ENCODE results near the gene SPANXN5. TPM values are rescaled to one million over a fixed set of nuclear protein-coding genes. Genes with fewer than 3 reads are reported as not detected.
"Not testable (repeated sequence)": the region's sequence is repeated elsewhere in the genome, so short reads cannot be mapped to it uniquely, and the experiment has no call there.

The SPANXN5 gene, protein sequence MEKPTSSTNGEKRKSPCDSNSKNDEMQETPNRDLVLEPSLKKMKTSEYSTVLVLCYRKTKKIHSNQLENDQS
- total RNA-seq = not detected

GRCh38 chrX:52797327-52797726 lies at the start of gene SPANXN5:
Gene SPANXN5 (minus strand): TSS chrX:52797427. CDS start chrX:52797348, 79 bp downstream.
- H3K36me3 Mint-ChIP-seq (ENCODE audit: low read depth); H3K27ac Mint-ChIP-seq; H3K4me1 Mint-ChIP-seq; ATAC-seq (replicated peaks); H3K27me3 Mint-ChIP-seq; H3K4me3 Mint-ChIP-seq; H3K9me3 Mint-ChIP-seq: not testable (repeated sequence)

- not testable (repeated sequence) for H3K9me3 Mint-ChIP-seq; H3K27ac Mint-ChIP-seq; H3K4me3 Mint-ChIP-seq; H3K4me1 Mint-ChIP-seq; ATAC-seq (replicated peaks); H3K36me3 Mint-ChIP-seq (ENCODE audit: low read depth); H3K27me3 Mint-ChIP-seq
These were observed 46.4 kb upstream of the SPANXN5 start for GRCh38 chrX:52843619-52844018.

DNA sequence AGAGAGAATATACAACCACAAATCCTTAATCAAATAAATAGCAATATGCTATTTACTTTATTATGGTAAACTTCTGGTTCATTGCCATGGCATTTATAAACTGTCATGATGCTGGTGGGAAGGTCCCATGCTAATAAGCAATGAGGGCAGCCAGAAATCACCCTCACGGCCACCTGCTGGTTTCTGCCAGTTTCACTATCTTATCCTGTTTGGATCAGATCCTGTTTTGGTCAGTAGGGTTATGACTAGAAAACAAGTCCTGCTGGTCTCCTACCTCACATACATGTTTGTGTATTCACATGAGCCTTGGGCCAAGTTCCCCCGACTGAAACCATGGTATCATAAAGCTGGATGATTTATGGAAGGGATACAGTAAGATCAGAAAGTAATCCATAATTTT lies 41.9 kb upstream of the SPANXN5 start:
- no peak for ATAC-seq (replicated peaks)
- H3K27ac Mint-ChIP-seq = no peak overlapping the region
- H3K27me3 Mint-ChIP-seq = no peaks in the 10 kb centered on the region
- no peaks in the 10 kb centered on the region for H3K36me3 Mint-ChIP-seq (ENCODE audit: low read depth)
- H3K9me3 Mint-ChIP-seq = no peaks in the 10 kb centered on the region
- no peaks in the 10 kb centered on the region for H3K4me1 Mint-ChIP-seq
- no peak overlapping the region for H3K4me3 Mint-ChIP-seq

GRCh38 chrX:52830551-52830950 lies 33.3 kb upstream of the SPANXN5 start:
- no peak for ATAC-seq (replicated peaks)

GRCh38 chrX:52824608-52825007 lies 27.4 kb upstream of the SPANXN5 start:
- ATAC-seq (replicated peaks) = no peak
- H3K9me3 Mint-ChIP-seq = no peaks in the 10 kb centered on the region
- H3K36me3 Mint-ChIP-seq (ENCODE audit: low read depth) = no peaks in the 10 kb centered on the region
- H3K27me3 Mint-ChIP-seq = no peaks in the 10 kb centered on the region
- H3K27ac Mint-ChIP-seq = no peak overlapping the region
- no peak overlapping the region for H3K4me3 Mint-ChIP-seq
- no peaks in the 10 kb centered on the region for H3K4me1 Mint-ChIP-seq

More at GRCh38 chrX:52830551-52830950, 33.3 kb upstream of the SPANXN5 start:
- Mint-ChIP-seq H3K27ac (no peak overlapping the region), H3K4me3 (no peak overlapping the region), H3K36me3 (ENCODE audit: low read depth) (no peaks in the 10 kb centered on the region), H3K27me3 (no peaks in the 10 kb centered on the region), H3K4me1 (no peaks in the 10 kb centered on the region), H3K9me3 (no peaks in the 10 kb centered on the region)

DNA sequence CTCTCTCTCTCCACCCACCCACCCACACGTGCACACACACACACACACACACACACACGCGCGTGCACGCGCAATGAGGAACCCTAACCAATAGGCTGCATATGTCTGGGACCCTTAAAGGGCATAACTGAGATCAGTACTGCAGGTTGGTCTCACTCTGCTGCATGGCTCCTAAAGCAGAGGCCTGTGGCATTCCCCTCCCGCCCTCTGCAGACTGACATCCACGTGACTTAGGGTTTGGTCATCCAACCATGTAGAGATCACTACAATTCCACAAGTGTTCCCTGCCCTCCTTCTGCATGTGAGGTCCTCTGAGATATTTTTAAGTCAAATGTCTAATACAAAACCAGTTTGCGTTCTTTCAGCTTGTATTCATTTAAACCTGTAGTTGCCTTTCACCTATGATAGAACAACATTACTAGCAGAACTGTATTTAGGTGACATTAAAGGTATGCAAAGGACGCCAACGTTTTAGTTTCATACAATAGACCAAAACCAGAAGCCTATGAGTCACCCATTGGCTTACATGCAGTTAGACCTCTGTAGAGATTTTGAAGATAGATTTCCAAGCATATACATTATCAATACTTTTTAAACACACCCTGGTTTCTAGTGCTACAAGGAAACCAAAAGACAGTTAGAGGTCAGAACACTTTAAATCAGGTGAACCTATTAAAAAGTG lies 24.0 kb upstream of the SPANXN5 start:
- H3K4me1 Mint-ChIP-seq = no peaks in the 10 kb centered on the region
- no peak overlapping the region for H3K4me3 Mint-ChIP-seq
- H3K27ac Mint-ChIP-seq = no peak overlapping the region
- ATAC-seq (replicated peaks) = no peak
- H3K27me3 Mint-ChIP-seq = no peaks in the 10 kb centered on the region
- H3K36me3 Mint-ChIP-seq (ENCODE audit: low read depth) = no peaks in the 10 kb centered on the region
- H3K9me3 Mint-ChIP-seq = no peaks in the 10 kb centered on the region

DNA sequence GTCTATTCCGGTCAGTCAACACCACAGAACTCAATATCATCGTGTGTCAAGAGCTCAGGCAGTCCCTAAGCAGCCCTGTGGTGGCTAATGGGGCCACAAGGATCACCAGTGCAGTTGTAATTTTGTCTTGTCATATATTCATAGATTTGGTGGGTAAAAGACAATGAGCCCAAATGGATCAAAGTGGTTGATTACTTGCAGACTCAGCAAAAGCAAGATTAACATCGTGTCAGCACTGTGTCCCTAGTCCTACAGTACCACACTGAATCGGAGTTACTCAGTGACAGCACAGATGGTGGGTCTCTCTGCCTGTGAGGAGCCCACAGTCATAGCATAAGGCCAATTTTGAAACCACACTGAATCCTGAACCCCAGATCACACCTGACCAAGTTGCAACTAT lies 22.6 kb upstream of the SPANXN5 start:
- Mint-ChIP-seq H3K9me3 (no peaks in the 10 kb centered on the region), H3K4me1 (no peaks in the 10 kb centered on the region), H3K27ac (no peak overlapping the region), H3K36me3 (ENCODE audit: low read depth) (no peaks in the 10 kb centered on the region), H3K27me3 (no peaks in the 10 kb centered on the region), H3K4me3 (no peak overlapping the region)
- ATAC-seq (replicated peaks) = no peak

- Mint-ChIP-seq H3K4me1 (no peaks in the 10 kb centered on the region), H3K9me3 (no peaks in the 10 kb centered on the region), H3K36me3 (ENCODE audit: low read depth) (no peaks in the 10 kb centered on the region), H3K27me3 (peaks cover 4% of the 10 kb centered on the region), H3K4me3 (no peak within 1 kb of the TSS), H3K27ac (no peak within 1 kb of the TSS)
- no peak for ATAC-seq (replicated peaks)
These were observed 13.9 kb upstream of the SPANXN5 start, which contains the start of gene XAGE5 for GRCh38 chrX:52811065-52811625. Gene XAGE5 (plus strand): TSS chrX:52811287. CDS start chrX:52812567, 1,280 bp downstream.

DNA sequence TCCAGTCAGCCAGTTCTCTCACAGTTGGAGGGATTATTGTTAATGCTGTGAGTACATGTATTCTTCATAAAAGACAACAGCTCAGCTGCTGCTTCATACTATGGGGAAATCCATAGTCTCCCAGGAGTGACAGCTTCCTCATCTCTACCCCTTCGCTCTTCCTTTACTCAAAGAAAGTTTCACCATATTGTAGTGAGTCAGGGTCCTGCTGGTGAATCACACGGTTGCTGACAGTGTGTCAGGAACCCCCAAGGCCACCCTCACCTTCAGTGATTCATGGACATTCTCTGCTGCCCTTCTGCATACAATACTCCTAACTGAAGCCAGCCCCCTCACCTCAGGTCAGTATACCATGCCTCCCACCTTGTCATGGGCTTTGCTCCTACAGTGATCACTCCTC lies 7.6 kb upstream of the SPANXN5 start:
- not testable (repeated sequence) for H3K9me3 Mint-ChIP-seq; H3K4me1 Mint-ChIP-seq; ATAC-seq (replicated peaks); H3K4me3 Mint-ChIP-seq; H3K36me3 Mint-ChIP-seq (ENCODE audit: low read depth); H3K27me3 Mint-ChIP-seq; H3K27ac Mint-ChIP-seq

GRCh38 chrX:52773504-52773903 lies 23.7 kb downstream of the SPANXN5 start:
- ATAC-seq (replicated peaks); H3K4me3 Mint-ChIP-seq; H3K4me1 Mint-ChIP-seq; H3K27me3 Mint-ChIP-seq; H3K36me3 Mint-ChIP-seq (ENCODE audit: low read depth); H3K27ac Mint-ChIP-seq; H3K9me3 Mint-ChIP-seq: not testable (repeated sequence)

- not testable (repeated sequence) for H3K36me3 Mint-ChIP-seq (ENCODE audit: low read depth); H3K9me3 Mint-ChIP-seq; H3K27me3 Mint-ChIP-seq; ATAC-seq (replicated peaks); H3K4me1 Mint-ChIP-seq; H3K27ac Mint-ChIP-seq; H3K4me3 Mint-ChIP-seq
These were observed 31.2 kb downstream of the SPANXN5 start for GRCh38 chrX:52765983-52766382.

- not testable (repeated sequence) for H3K27me3 Mint-ChIP-seq; ATAC-seq (replicated peaks); H3K9me3 Mint-ChIP-seq; H3K4me1 Mint-ChIP-seq; H3K36me3 Mint-ChIP-seq (ENCODE audit: low read depth); H3K4me3 Mint-ChIP-seq; H3K27ac Mint-ChIP-seq
These were observed 46.3 kb downstream of the SPANXN5 start, which contains the start of gene SSX2B for GRCh38 chrX:52750952-52751351. Gene SSX2B (plus strand): TSS chrX:52751252. CDS start chrX:52752681, 1,429 bp downstream.

Other genes starting within 250 kb of the SPANXN5 start
- gene SSX7, start 142.5 kb downstream of the SPANXN5 start, total RNA-seq = not detected
- not detected for gene SSX2, start 90.2 kb downstream of the SPANXN5 start, total RNA-seq
- not detected for gene SSX2B, start 46.2 kb downstream of the SPANXN5 start, total RNA-seq
- gene XAGE5, start 13.9 kb upstream of the SPANXN5 start, total RNA-seq = not detected
- gene XAGE3, start 70.7 kb upstream of the SPANXN5 start, total RNA-seq = not detected
- gene FAM156B, start 99.9 kb upstream of the SPANXN5 start, total RNA-seq = 10 to 100 TPM; 12.4 to 16.1 TPM
- 10 to 100 TPM; 36.1 to 39.3 TPM for gene FAM156A, start 161.1 kb upstream of the SPANXN5 start, total RNA-seq